GM12878 (cell line): ENCODE results near the gene MARF1.

Source experiments
- CBFB ChIP-seq: IDR thresholded peaks from 2 replicates; pipeline ENCODE4 v1.6.1; 2016; ENCODE audit warnings: antibody characterized with exemption, low read depth
- FOXK2 ChIP-seq: fragments of 450-650 bp; IDR thresholded peaks from 2 replicates; pipeline ENCODE4 v1.6.1; 2017; ENCODE audit warnings: mild to moderate bottlenecking, moderate library complexity
- HDAC2 ChIP-seq: fragments of 200-600 bp; sonication (generic); IDR thresholded peaks from 2 replicates; pipeline ENCODE4 v1.6.1; 2017
- MAX ChIP-seq: IDR thresholded peaks from 2 replicates; pipeline ENCODE4 v1.6.1; 2012; ENCODE audit warnings: low read depth, low read length, improper control_type of control experiment
- NFXL1 ChIP-seq: fragments of 450-650 bp; IDR thresholded peaks from 2 replicates; pipeline ENCODE4 v1.6.1; 2017; ENCODE audit warnings: antibody characterized with exemption, mild to moderate bottlenecking, borderline replicate concordance
- USF1 ChIP-seq: IDR thresholded peaks from 2 replicates; pipeline ENCODE4 v1.6.1; 2011; ENCODE audit warnings: borderline replicate concordance, low read depth, mild to moderate bottlenecking, moderate library complexity, mixed read lengths, low read length; ENCODE audit not compliant: insufficient read depth; ENCODE audit errors: extremely low read length
- USF2 ChIP-seq: IDR thresholded peaks from 2 replicates; pipeline ENCODE4 v1.6.1; 2011; ENCODE audit warnings: low read depth, low read length, improper control_type of control experiment, borderline replicate concordance
- YBX1 ChIP-seq: fragments of 450-650 bp; IDR thresholded peaks from 2 replicates; pipeline ENCODE4 v1.6.1; 2016; ENCODE audit warnings: antibody characterized with exemption
- YY1 ChIP-seq: IDR thresholded peaks from 2 replicates; pipeline ENCODE4 v1.6.1; 2011; ENCODE audit warnings: low read depth, mild to moderate bottlenecking, low read length
- ZBTB4 ChIP-seq: fragments of 450-650 bp; formaldehyde crosslinking; IDR thresholded peaks from 2 replicates; pipeline ENCODE4 v1.4.0; 2022; ENCODE audit warnings: mild to moderate bottlenecking, moderate library complexity

GRCh38 chr16:15592324-15592723 is 50.6 kb downstream of the MARF1 start:
- TF ChIP-seq YBX1 (no peak), USF2 (no peak), CBFB (no peak), HDAC2 (no peak), USF1 (no peak), ZBTB4 (no peak), MAX (no peak), YY1 (no peak), FOXK2 (no peak), NFXL1 (no peak)
